Chondrocyte (in vitro differentiated cells): ENCODE measurements around the gene TCEANC2. TPM values are rescaled to one million over a fixed set of nuclear protein-coding genes. Genes with fewer than 3 reads are reported as not detected.

Experiments used
- DNase-seq: peaks from one replicate; pipeline ENCODE4 v3.0.0; 2021; ENCODE audit warnings: mixed read lengths, low spot score
- H3K27ac Mint-ChIP-seq: one replicate; pipeline ENCODE4 v1.8.0; 2021; ENCODE audit warnings: mild to moderate bottlenecking, moderate library complexity, mixed read lengths; ENCODE audit not compliant: unreplicated experiment
- H3K27me3 Mint-ChIP-seq: 2 replicates; pipeline ENCODE4 v1.8.0; 2021; ENCODE audit warnings: low read depth, mixed read lengths
- H3K36me3 Mint-ChIP-seq: 2 replicates; pipeline ENCODE4 v1.8.0; 2021; ENCODE audit warnings: low read depth, mixed read lengths
- H3K4me1 Mint-ChIP-seq: 2 replicates; pipeline ENCODE4 v1.8.0; 2021; ENCODE audit warnings: low read depth, mild to moderate bottlenecking, mixed read lengths
- H3K4me3 Mint-ChIP-seq: one replicate; pipeline ENCODE4 v1.8.0; 2021; ENCODE audit warnings: mild to moderate bottlenecking, moderate library complexity, mixed read lengths; ENCODE audit not compliant: unreplicated experiment
- H3K9me3 Mint-ChIP-seq: 2 replicates; pipeline ENCODE4 v1.8.0; 2021; ENCODE audit warnings: low read depth, mixed read lengths
- microRNA-seq: library from miRNA; unstranded; fragments of <30 nt; microRNA quantifications from one replicate; pipeline ENCODE4 v1.2.0, GENCODE V29; 2020; ENCODE audit warnings: borderline number of aligned reads
- total RNA-seq: library from RNA; stranded (reverse); gene quantifications from 3 replicates; pipeline ENCODE4 v1.2.1, GENCODE V29; 2021
- TF ChIP-seq, protein P1 (sequence below): fragments of 200-600 bp; sonication (generic); IDR thresholded peaks from 2 replicates; pipeline ENCODE4 v1.5.0; 2021; ENCODE audit warnings: antibody characterized with exemption, mild to moderate bottlenecking, moderate library complexity

Gene TCEANC2
- total RNA-seq, 1 donor from 2014 or later: 4.8 TPM

DNA sequence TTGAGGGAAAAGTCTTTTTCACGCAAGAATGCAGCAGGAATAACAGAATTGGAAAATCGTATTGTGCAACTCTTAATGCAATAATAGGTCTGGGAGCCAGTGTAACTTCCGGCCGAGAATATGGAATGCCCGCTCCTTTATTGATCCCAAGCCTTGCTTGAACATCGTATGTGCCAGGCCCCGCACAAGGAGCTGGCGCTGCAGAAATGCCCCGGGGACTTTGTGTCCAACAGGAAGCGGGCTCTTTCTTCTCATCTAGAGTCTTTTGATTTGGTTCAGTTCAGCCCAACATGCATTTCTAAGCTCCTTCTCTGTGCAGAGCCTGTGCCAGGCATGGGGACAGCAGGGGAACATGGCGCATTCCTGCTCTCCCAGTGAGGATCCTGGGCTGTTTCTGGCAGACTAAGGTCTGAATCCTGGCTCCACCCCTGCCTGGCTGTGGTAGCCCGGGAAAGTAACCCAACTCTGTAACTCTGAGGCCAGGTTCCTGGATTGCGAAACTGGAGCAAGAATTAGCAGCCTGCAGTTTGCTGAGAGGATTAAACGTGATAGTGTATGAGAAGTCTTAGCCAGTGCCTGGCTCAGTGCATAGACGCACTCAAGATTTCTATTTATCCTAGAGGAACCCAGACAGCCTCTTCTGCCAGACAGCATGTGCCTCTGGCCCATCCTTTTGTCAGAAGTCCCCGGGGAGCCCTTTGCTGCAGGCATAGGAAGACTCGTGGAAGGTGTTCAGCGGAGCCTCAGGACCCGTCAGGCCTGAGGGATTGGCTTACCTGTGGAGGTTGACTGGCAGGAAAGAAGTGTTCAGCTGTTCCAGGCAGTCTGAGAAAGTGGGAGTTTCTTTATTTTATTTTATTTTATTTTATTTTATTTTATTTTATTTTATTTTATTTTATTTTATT, 100.4 kb downstream of the TCEANC2 start:
- Mint-ChIP-seq H3K4me1 (peaks cover 12% of the 10 kb centered on the region), H3K9me3 (no peaks in the 10 kb centered on the region), H3K27me3 (no peaks in the 10 kb centered on the region), H3K27ac (peak overlapping the region; percentile 41), H3K4me3 (no peak overlapping the region), H3K36me3 (no peaks in the 10 kb centered on the region)
- peak; percentile 35 for DNase-seq
- TF ChIP-seq, protein P1, sequence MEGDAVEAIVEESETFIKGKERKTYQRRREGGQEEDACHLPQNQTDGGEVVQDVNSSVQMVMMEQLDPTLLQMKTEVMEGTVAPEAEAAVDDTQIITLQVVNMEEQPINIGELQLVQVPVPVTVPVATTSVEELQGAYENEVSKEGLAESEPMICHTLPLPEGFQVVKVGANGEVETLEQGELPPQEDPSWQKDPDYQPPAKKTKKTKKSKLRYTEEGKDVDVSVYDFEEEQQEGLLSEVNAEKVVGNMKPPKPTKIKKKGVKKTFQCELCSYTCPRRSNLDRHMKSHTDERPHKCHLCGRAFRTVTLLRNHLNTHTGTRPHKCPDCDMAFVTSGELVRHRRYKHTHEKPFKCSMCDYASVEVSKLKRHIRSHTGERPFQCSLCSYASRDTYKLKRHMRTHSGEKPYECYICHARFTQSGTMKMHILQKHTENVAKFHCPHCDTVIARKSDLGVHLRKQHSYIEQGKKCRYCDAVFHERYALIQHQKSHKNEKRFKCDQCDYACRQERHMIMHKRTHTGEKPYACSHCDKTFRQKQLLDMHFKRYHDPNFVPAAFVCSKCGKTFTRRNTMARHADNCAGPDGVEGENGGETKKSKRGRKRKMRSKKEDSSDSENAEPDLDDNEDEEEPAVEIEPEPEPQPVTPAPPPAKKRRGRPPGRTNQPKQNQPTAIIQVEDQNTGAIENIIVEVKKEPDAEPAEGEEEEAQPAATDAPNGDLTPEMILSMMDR: no peak

Small RNA genes lying within 50 kb of the gene (microRNA-seq; reads per million reads assigned to microRNA genes)
- gene MIR4781: not detected

Other genes starting within 250 kb of the TCEANC2 start
- 7.0 to 9.7 TPM (median 8.6 TPM) in 3 replicates for gene NDC1, start 215.3 kb upstream of the TCEANC2 start, total RNA-seq
- 17.2 to 18.4 TPM (median 18.1 TPM) in 3 replicates for gene YIPF1, start 163.8 kb upstream of the TCEANC2 start, total RNA-seq
- gene DIO1, start 159.4 kb upstream of the TCEANC2 start, total RNA-seq: not detected in 3 replicates
- 20.4 to 33.7 TPM (median 20.6 TPM) in 3 replicates for gene IFT25, start 107.9 kb upstream of the TCEANC2 start, total RNA-seq
- 32.0 to 42.2 TPM (median 37.6 TPM) in 3 replicates for gene LRRC42, start 107.3 kb upstream of the TCEANC2 start, total RNA-seq
- not detected in 3 replicates for gene LDLRAD1, start 35.4 kb upstream of the TCEANC2 start, total RNA-seq
- 294 to 335 TPM (median 301 TPM) in 3 replicates for gene TMEM59, start 404 bp upstream of the TCEANC2 start, total RNA-seq
- gene CDCP2, start 99.4 kb downstream of the TCEANC2 start, total RNA-seq: not detected in 3 replicates
- gene CYB5RL, start 146.4 kb downstream of the TCEANC2 start, total RNA-seq: 7.0 to 7.8 TPM (median 7.5 TPM) in 3 replicates
- gene MRPL37, start 146.6 kb downstream of the TCEANC2 start, total RNA-seq: 66.0 to 66.9 TPM (median 66.3 TPM) in 3 replicates